Psoas muscle (tissue), 8 donors: ENCODE measurements around the gene CELF2. TPM values are rescaled to one million over a fixed set of nuclear protein-coding genes. Genes with fewer than 3 reads are reported as not detected.

ENCODE experiments used
- ATAC-seq, 4 donors: fragments of 200-7000 bp; cut with Tn5 transposase; one replicate each; pipeline ENCODE4 v1.9.1; 2020; ENCODE audit warnings: moderate library complexity in 3 of 4, mild to moderate bottlenecking in 2 of 4
- DNase-seq, 2 donors: peaks; one replicate each; pipeline ENCODE4 v3.0.0-alpha.2; 2020
- H3K27ac ChIP-seq: fragments of 200-600 bp; one replicate; pipeline ENCODE4 v1.8.0; 2022
- H3K27me3 ChIP-seq, 3 donors: fragments of 200-600 bp in 1 of 3; one replicate each; pipeline versions ENCODE4 v1.6.1 to v1.8.0; 2013 to 2022; ENCODE audit warnings: low read length in 2 of 3, mild to moderate bottlenecking in 2 of 3, moderate library complexity in 1 of 3; ENCODE audit not compliant: insufficient read depth in 3 of 3
- H3K36me3 ChIP-seq, 2 donors: fragments of 200-600 bp in 1 of 2; one replicate each; pipeline versions ENCODE4 v1.6.1 to v1.8.0; 2013 to 2022; ENCODE audit warnings: low read depth in 1 of 2, mild to moderate bottlenecking in 1 of 2, moderate library complexity in 1 of 2; ENCODE audit not compliant: insufficient read depth in 1 of 2
- H3K4me1 ChIP-seq: fragments of 200-600 bp; one replicate; pipeline ENCODE4 v1.8.0; 2022
- H3K4me3 ChIP-seq: fragments of 200-600 bp; one replicate; pipeline ENCODE4 v1.8.0; 2022; ENCODE audit warnings: mild to moderate bottlenecking
- H3K9me3 ChIP-seq: fragments of 200-600 bp; one replicate; pipeline ENCODE4 v1.8.0; 2022
- CTCF ChIP-seq: fragments of 200-600 bp; IDR thresholded peaks from one replicate; pipeline ENCODE4 v1.8.0; 2022; ENCODE audit warnings: antibody characterized with exemption
- WGBS, 3 donors: extraction: QIAGEN DNeasy Blood & Tissue Kit; methylation state at CpG; one replicate each; pipeline versions ENCODE4 v1.1.6 to v1.1.7; 2013; 5-methylcytosine and 5-hydroxymethylcytosine counted together
- intact Hi-C, 2 donors: fragments of 100-400 bp; cut with DNase I; formaldehyde crosslinking; loops; one replicate each; pipeline versions ENCODE4 v1.11.0 to v1.14.2; 2022
- polyA plus RNA-seq, 3 donors: library from polyadenylated mRNA; stranded (reverse); fragments of 200-250 nt; gene quantifications; one replicate each; pipeline ENCODE4 v1.2.3, GENCODE V29; 2013
- total RNA-seq, 4 donors: library from RNA; stranded (reverse); fragmentation: NEBNext Ultra II Directional in 2 of 4; extraction: Animal tissue kit (Norgen Biotek cat#: 25700) in 2 of 4; gene quantifications; one replicate each; pipeline versions ENCODE4 v1.2.1 to v1.2.4, GENCODE V29; 2021 to 2023
- donor health status: healthy with polysubstance abuse.
- donor health status: DM: no; HTN: no; CAD: no; lungs with moderate emphysema.
- donor health status: Bipolar disorder and iron deficiency.
- donor health status: healthy.
- donor health status: DM: yes; HTN: yes; CAD: no.
- donor health status: DM: no; HTN: no; CAD: no.
- donor health status: DM: no; HTN: no; CAD: no.
- donor health status: DM: yes; HTN: yes; CAD: no.

CELF2 gene
- total and polyA plus RNA-seq, 7 donors, result 9.8 to 47.8 (median 29.0) TPM

GRCh38 chr10:11261687-11262493 is 244.2 kb downstream of the CELF2 start:
- TF ChIP-seq CTCF, result no peak
- no peaks in the 10 kb centered on the region for H3K4me1 ChIP-seq
- H3K36me3 ChIP-seq, result peaks cover 0 to 40% of the 10 kb centered on the region in 2 donors
- intact Hi-C loops, result no loop called here
- 40 to 49% (median 45%) methylated on average over 4 of the region's 4 CpGs for WGBS, 3 donors
- H3K27ac ChIP-seq, result peak overlapping the region; percentile 59
- peak; percentile 58 to 94 (median 91) for ATAC-seq
- no peak for DNase-seq
- no peaks in the 10 kb centered on the region for H3K27me3 ChIP-seq
- no peaks in the 10 kb centered on the region for H3K9me3 ChIP-seq
- no peak overlapping the region for H3K4me3 ChIP-seq

GRCh38 chr10:11262494-11263345 is 245.0 kb downstream of the CELF2 start:
- DNase-seq (no peak), ATAC-seq (no peak)
- WGBS, 3 donors, result 75 to 80% (median 77%) methylated on average over 5 of the region's 5 CpGs
- Histone ChIP-seq H3K36me3 (peaks cover 0 to 43% of the 10 kb centered on the region in 2 donors), H3K27ac (no peak overlapping the region), H3K9me3 (no peaks in the 10 kb centered on the region), H3K4me3 (no peak overlapping the region), H3K27me3 (no peaks in the 10 kb centered on the region), H3K4me1 (no peaks in the 10 kb centered on the region)
- intact Hi-C loops, result no loop called here
- no peak for TF ChIP-seq CTCF

- Histone ChIP-seq H3K27me3 (no peaks in the 10 kb centered on the region), H3K9me3 (no peaks in the 10 kb centered on the region), H3K4me1 (no peaks in the 10 kb centered on the region), H3K27ac (no peak overlapping the region), H3K36me3 (peaks cover 0 to 33% of the 10 kb centered on the region in 2 donors), H3K4me3 (no peak overlapping the region)
- 76 to 89% (median 80%) methylated on average over 3 of the region's 3 CpGs for WGBS, 3 donors
- TF ChIP-seq CTCF, result no peak
- intact Hi-C loops, result no loop called here
- DNase-seq, result no peak
- ATAC-seq, result no peak
Measured at GRCh38 chr10:11263767-11264166, 246.1 kb downstream of the CELF2 start.

- TF ChIP-seq CTCF, result no peak
- DNase-seq (no peak), ATAC-seq (no peak)
- H3K36me3 ChIP-seq, result peaks cover 0 to 26% of the 10 kb centered on the region in 2 donors
- no peaks in the 10 kb centered on the region for H3K27me3 ChIP-seq
- no peak overlapping the region for H3K4me3 ChIP-seq
- H3K9me3 ChIP-seq, result no peaks in the 10 kb centered on the region
- 86 to 93% (median 88%) methylated on average over 6 of the region's 6 CpGs for WGBS, 3 donors
- intact Hi-C loops, result no loop called here
- no peaks in the 10 kb centered on the region for H3K4me1 ChIP-seq
- no peak overlapping the region for H3K27ac ChIP-seq
Measured at GRCh38 chr10:11264296-11265048, 246.8 kb downstream of the CELF2 start.
